ENCODE results near the gene MAPT. TPM values are rescaled to one million over a fixed set of nuclear protein-coding genes. Genes with fewer than 3 reads are reported as not detected.
A peak's percentile ranks its signal among the peaks of the same experiment; 100 is the strongest.

Gene MAPT
- total and polyA plus RNA-seq, 2 of the 13 experiments (the other 11 are each of a cell fraction or from before 2014, with no cell fraction given), result 2.1 to 2.8 TPM

DNA sequence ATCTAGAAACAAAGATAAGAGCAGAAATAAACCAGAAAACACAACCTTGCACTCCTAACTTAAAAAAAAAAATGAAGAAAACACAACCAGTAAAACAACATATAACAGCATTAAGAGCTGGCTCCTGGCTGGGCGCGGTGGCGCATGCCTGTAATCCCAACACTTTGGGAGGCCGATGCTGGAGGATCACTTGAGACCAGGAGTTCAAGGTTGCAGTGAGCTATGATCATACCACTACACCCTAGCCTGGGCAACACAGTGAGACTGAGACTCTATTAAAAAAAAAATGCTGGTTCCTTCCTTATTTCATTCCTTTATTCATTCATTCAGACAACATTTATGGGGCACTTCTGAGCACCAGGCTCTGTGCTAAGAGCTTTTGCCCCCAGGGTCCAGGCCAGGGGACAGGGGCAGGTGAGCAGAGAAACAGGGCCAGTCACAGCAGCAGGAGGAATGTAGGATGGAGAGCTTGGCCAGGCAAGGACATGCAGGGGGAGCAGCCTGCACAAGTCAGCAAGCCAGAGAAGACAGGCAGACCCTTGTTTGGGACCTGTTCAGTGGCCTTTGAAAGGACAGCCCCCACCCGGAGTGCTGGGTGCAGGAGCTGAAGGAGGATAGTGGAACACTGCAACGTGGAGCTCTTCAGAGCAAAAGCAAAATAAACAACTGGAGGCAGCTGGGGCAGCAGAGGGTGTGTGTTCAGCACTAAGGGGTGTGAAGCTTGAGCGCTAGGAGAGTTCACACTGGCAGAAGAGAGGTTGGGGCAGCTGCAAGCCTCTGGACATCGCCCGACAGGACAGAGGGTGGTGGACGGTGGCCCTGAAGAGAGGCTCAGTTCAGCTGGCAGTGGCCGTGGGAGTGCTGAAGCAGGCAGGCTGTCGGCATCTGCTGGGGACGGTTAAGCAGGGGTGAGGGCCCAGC, 107.3 kb downstream of the MAPT start (continued):
- TF ChIP-seq, protein P1, sequence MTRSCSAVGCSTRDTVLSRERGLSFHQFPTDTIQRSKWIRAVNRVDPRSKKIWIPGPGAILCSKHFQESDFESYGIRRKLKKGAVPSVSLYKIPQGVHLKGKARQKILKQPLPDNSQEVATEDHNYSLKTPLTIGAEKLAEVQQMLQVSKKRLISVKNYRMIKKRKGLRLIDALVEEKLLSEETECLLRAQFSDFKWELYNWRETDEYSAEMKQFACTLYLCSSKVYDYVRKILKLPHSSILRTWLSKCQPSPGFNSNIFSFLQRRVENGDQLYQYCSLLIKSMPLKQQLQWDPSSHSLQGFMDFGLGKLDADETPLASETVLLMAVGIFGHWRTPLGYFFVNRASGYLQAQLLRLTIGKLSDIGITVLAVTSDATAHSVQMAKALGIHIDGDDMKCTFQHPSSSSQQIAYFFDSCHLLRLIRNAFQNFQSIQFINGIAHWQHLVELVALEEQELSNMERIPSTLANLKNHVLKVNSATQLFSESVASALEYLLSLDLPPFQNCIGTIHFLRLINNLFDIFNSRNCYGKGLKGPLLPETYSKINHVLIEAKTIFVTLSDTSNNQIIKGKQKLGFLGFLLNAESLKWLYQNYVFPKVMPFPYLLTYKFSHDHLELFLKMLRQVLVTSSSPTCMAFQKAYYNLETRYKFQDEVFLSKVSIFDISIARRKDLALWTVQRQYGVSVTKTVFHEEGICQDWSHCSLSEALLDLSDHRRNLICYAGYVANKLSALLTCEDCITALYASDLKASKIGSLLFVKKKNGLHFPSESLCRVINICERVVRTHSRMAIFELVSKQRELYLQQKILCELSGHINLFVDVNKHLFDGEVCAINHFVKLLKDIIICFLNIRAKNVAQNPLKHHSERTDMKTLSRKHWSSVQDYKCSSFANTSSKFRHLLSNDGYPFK (CRISPR knock-in tag; IDR thresholded peaks at IDR 0.05; ENCODE audit: borderline replicate concordance), result no peak
- TF ChIP-seq HOXA5 (CRISPR knock-in tag; IDR thresholded peaks at IDR 0.05), result no peak
- 0 out of 2 replicates have a peak, but pooled peaks have one; percentile 1 for TF ChIP-seq MYC (CRISPR knock-in tag; IDR thresholded peaks at IDR 0.05; ENCODE audit: borderline replicate concordance)
- no peak for TF ChIP-seq ZNF619 (CRISPR knock-in tag; IDR thresholded peaks at IDR 0.05)
- TF ChIP-seq, protein P2, sequence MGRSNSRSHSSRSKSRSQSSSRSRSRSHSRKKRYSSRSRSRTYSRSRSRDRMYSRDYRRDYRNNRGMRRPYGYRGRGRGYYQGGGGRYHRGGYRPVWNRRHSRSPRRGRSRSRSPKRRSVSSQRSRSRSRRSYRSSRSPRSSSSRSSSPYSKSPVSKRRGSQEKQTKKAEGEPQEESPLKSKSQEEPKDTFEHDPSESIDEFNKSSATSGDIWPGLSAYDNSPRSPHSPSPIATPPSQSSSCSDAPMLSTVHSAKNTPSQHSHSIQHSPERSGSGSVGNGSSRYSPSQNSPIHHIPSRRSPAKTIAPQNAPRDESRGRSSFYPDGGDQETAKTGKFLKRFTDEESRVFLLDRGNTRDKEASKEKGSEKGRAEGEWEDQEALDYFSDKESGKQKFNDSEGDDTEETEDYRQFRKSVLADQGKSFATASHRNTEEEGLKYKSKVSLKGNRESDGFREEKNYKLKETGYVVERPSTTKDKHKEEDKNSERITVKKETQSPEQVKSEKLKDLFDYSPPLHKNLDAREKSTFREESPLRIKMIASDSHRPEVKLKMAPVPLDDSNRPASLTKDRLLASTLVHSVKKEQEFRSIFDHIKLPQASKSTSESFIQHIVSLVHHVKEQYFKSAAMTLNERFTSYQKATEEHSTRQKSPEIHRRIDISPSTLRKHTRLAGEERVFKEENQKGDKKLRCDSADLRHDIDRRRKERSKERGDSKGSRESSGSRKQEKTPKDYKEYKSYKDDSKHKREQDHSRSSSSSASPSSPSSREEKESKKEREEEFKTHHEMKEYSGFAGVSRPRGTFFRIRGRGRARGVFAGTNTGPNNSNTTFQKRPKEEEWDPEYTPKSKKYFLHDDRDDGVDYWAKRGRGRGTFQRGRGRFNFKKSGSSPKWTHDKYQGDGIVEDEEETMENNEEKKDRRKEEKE (IDR thresholded peaks at IDR 0.05), result no peak
- peak; percentile 72; the same call in 1 of the 2 replicates for TF ChIP-seq MEIS1 (CRISPR knock-in tag; IDR thresholded peaks at IDR 0.05; ENCODE audit: borderline replicate concordance)
- no peak for TF ChIP-seq ZNF775 (CRISPR knock-in tag; IDR thresholded peaks at IDR 0.05; ENCODE audit: borderline replicate concordance)
- TF ChIP-seq ZNF547 (CRISPR knock-in tag; IDR thresholded peaks at IDR 0.05), result 0 out of 2 replicates have a peak, but pooled peaks have one; percentile 19
- no peak for TF ChIP-seq ZNF724P (CRISPR knock-in tag; IDR thresholded peaks at IDR 0.05; ENCODE audit: borderline replicate concordance)
- no peak; the same call in 1 of the 2 replicates for TF ChIP-seq ZSCAN25 (CRISPR knock-in tag; IDR thresholded peaks at IDR 0.05)
- TF ChIP-seq, protein P3, sequence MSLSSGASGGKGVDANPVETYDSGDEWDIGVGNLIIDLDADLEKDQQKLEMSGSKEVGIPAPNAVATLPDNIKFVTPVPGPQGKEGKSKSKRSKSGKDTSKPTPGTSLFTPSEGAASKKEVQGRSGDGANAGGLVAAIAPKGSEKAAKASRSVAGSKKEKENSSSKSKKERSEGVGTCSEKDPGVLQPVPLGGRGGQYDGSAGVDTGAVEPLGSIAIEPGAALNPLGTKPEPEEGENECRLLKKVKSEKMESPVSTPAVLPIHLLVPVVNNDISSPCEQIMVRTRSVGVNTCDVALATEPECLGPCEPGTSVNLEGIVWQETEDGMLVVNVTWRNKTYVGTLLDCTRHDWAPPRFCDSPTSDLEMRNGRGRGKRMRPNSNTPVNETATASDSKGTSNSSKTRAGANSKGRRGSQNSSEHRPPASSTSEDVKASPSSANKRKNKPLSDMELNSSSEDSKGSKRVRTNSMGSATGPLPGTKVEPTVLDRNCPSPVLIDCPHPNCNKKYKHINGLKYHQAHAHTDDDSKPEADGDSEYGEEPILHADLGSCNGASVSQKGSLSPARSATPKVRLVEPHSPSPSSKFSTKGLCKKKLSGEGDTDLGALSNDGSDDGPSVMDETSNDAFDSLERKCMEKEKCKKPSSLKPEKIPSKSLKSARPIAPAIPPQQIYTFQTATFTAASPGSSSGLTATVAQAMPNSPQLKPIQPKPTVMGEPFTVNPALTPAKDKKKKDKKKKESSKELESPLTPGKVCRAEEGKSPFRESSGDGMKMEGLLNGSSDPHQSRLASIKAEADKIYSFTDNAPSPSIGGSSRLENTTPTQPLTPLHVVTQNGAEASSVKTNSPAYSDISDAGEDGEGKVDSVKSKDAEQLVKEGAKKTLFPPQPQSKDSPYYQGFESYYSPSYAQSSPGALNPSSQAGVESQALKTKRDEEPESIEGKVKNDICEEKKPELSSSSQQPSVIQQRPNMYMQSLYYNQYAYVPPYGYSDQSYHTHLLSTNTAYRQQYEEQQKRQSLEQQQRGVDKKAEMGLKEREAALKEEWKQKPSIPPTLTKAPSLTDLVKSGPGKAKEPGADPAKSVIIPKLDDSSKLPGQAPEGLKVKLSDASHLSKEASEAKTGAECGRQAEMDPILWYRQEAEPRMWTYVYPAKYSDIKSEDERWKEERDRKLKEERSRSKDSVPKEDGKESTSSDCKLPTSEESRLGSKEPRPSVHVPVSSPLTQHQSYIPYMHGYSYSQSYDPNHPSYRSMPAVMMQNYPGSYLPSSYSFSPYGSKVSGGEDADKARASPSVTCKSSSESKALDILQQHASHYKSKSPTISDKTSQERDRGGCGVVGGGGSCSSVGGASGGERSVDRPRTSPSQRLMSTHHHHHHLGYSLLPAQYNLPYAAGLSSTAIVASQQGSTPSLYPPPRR (CRISPR knock-in tag; IDR thresholded peaks at IDR 0.05; ENCODE audit: borderline replicate concordance), result 0 out of 2 replicates have a peak, but pooled peaks have one; percentile 19
- TF ChIP-seq CBX1 (IDR thresholded peaks at IDR 0.05; ENCODE audit: low read depth), result no peak
- no peak for TF ChIP-seq RELA (CRISPR knock-in tag; IDR thresholded peaks at IDR 0.05)
- peak; percentile 70 for TF ChIP-seq ZNF121 (CRISPR knock-in tag; IDR thresholded peaks at IDR 0.05)
- TF ChIP-seq, protein P4, sequence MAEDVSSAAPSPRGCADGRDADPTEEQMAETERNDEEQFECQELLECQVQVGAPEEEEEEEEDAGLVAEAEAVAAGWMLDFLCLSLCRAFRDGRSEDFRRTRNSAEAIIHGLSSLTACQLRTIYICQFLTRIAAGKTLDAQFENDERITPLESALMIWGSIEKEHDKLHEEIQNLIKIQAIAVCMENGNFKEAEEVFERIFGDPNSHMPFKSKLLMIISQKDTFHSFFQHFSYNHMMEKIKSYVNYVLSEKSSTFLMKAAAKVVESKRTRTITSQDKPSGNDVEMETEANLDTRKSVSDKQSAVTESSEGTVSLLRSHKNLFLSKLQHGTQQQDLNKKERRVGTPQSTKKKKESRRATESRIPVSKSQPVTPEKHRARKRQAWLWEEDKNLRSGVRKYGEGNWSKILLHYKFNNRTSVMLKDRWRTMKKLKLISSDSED (CRISPR knock-in tag; IDR thresholded peaks at IDR 0.05), result no peak
- TF ChIP-seq ARNTL (CRISPR knock-in tag; IDR thresholded peaks at IDR 0.05), result 0 out of 2 replicates have a peak, but pooled peaks have one; percentile 17

All from HepG2 (cell line).